GM18499 (cell line): ENCODE data around the gene HLCS.
"Not testable (repeated sequence)": the region's sequence is repeated elsewhere in the genome, so short reads cannot be mapped to it uniquely, and the experiment has no call there.

Experiments used
- ATAC-seq: cut with Tn5 transposase; IDR thresholded peaks from one replicate; pipeline ENCODE4 v1.9.1; 2021; ENCODE audit warnings: moderate number of reproducible peaks; ENCODE audit not compliant: insufficient read depth, unreplicated experiment

Gene HLCS

GRCh38 chr21:36820176-36821031 lies 146.1 kb downstream of the HLCS start:
- no peak for ATAC-seq

GRCh38 chr21:36817732-36818450 lies 148.6 kb downstream of the HLCS start:
- no peak for ATAC-seq

GRCh38 chr21:36816561-36817130 lies 149.8 kb downstream of the HLCS start:
- ATAC-seq = no peak

GRCh38 chr21:36816026-36816425 lies 150.4 kb downstream of the HLCS start:
- ATAC-seq = not testable (repeated sequence)

- no peak for ATAC-seq
These were observed 151.2 kb downstream of the HLCS start for GRCh38 chr21:36815284-36815683.

GRCh38 chr21:36813052-36813451 lies 153.4 kb downstream of the HLCS start:
- ATAC-seq = no peak

GRCh38 chr21:36811762-36812161 lies 154.7 kb downstream of the HLCS start:
- ATAC-seq = no peak

- ATAC-seq = no peak
These were observed 156.0 kb downstream of the HLCS start for GRCh38 chr21:36810443-36810842.

- no peak for ATAC-seq
These were observed 159.0 kb downstream of the HLCS start for GRCh38 chr21:36807422-36807928.

GRCh38 chr21:36806103-36806502 lies 160.4 kb downstream of the HLCS start:
- ATAC-seq = no peak

GRCh38 chr21:36804874-36805611 lies 161.4 kb downstream of the HLCS start:
- no peak for ATAC-seq

GRCh38 chr21:36803816-36804439 lies 162.5 kb downstream of the HLCS start:
- ATAC-seq = no peak

- no peak for ATAC-seq
These were observed 163.3 kb downstream of the HLCS start for GRCh38 chr21:36803051-36803645.

- ATAC-seq = no peak
These were observed 165.7 kb downstream of the HLCS start for GRCh38 chr21:36800734-36801133.

- no peak for ATAC-seq
These were observed 166.6 kb downstream of the HLCS start for GRCh38 chr21:36799869-36800268.

- ATAC-seq = no peak
These were observed 168.0 kb downstream of the HLCS start for GRCh38 chr21:36798491-36798890.

- ATAC-seq = no peak
These were observed 170.4 kb downstream of the HLCS start for GRCh38 chr21:36796070-36796469.

- ATAC-seq = no peak
These were observed 173.9 kb downstream of the HLCS start for GRCh38 chr21:36792505-36792967.

- no peak for ATAC-seq
These were observed 174.6 kb downstream of the HLCS start for GRCh38 chr21:36791695-36792470.
